A673 (cell line): ENCODE measurements around the gene SNCB. TPM values are rescaled to one million over a fixed set of nuclear protein-coding genes. Genes with fewer than 3 reads are reported as not detected.

Source experiments
- BruUV-seq: library from RNA; stranded (reverse); fragments of 400-500 nt; replicated peaks from 2 replicates; lab custom pipeline; 2021; lab: Mats Ljungman, UMichigan
- CTCF ChIA-PET: fragments of 300-600 bp; sonication (Branson Sonifier 250); formaldehyde crosslinking; loops from one replicate; lab custom pipeline; 2022; ENCODE audit warnings: antibody characterized with exemption; lab: Charles Lee
- POLR2A ChIA-PET: fragments of 300-600 bp; sonication (Branson Sonifier 250); formaldehyde crosslinking; loops from one replicate; lab custom pipeline; 2022; ENCODE audit warnings: antibody characterized with exemption; ENCODE audit not compliant: low non-redundant PET; lab: Charles Lee
- DNase-seq: peaks from one replicate; pipeline ENCODE4 v3.0.0-alpha.2; 2015; ENCODE audit warnings: low spot score
- H3K27ac ChIP-seq: fragments of 200-600 bp; sonication (generic); 2 replicates; pipeline ENCODE4 v1.5.1; 2016; ENCODE audit warnings: mixed run types, low read depth, mild to moderate bottlenecking, mixed read lengths, antibody characterized with exemption, low read length; ENCODE audit not compliant: poor library complexity, severe bottlenecking
- H3K27me3 ChIP-seq: fragments of 200-600 bp; sonication (generic); replicated peaks from 2 replicates; pipeline ENCODE4 v1.6.1; 2017; ENCODE audit warnings: mixed run types, low read depth, mild to moderate bottlenecking, mixed read lengths, antibody characterized with exemption, low read length; ENCODE audit not compliant: insufficient read depth, poor library complexity
- H3K36me3 ChIP-seq: fragments of 200-600 bp; sonication (generic); 2 replicates; pipeline ENCODE4 v1.6.1; 2016; ENCODE audit warnings: mixed run types, mild to moderate bottlenecking, mixed read lengths, antibody characterized with exemption, low read length; ENCODE audit not compliant: insufficient read depth, poor library complexity, severe bottlenecking
- H3K4me1 ChIP-seq: fragments of 200-600 bp; sonication (generic); 2 replicates; pipeline ENCODE4 v1.6.1; 2017; ENCODE audit warnings: mixed run types, mild to moderate bottlenecking, mixed read lengths, antibody characterized with exemption, low read length; ENCODE audit not compliant: insufficient read depth, poor library complexity, severe bottlenecking
- H3K4me3 ChIP-seq: fragments of 200-600 bp; sonication (generic); 2 replicates; pipeline ENCODE4 v1.5.1; 2016; ENCODE audit warnings: low read depth, mixed run types, mild to moderate bottlenecking, mixed read lengths, low read length; ENCODE audit not compliant: poor library complexity, severe bottlenecking
- H3K9me3 ChIP-seq: fragments of 200-600 bp; sonication (generic); 2 replicates; pipeline ENCODE4 v1.6.1; 2016; ENCODE audit warnings: mixed run types, low read depth, mild to moderate bottlenecking, mixed read lengths, antibody characterized with exemption, low read length; ENCODE audit not compliant: poor library complexity, severe bottlenecking
- EZH2 ChIP-seq: fragments of 200-600 bp; sonication (generic); IDR thresholded peaks from 2 replicates; pipeline ENCODE4 v1.6.1; 2017; ENCODE audit warnings: borderline replicate concordance, low read depth, mild to moderate bottlenecking, mixed read lengths, antibody characterized with exemption, low read length; ENCODE audit not compliant: poor library complexity, severe bottlenecking
- intact Hi-C: fragments of 100-400 bp; cut with micrococcal nuclease; formaldehyde crosslinking; loops from one replicate; pipeline ENCODE4 v1.10.0; 2022; ENCODE audit not compliant: unreplicated experiment
- total RNA-seq: library from RNA; stranded (reverse); gene quantifications from 2 replicates; pipeline ENCODE4 v1.2.3, GENCODE V29; 2021
- TF ChIP-seq, protein P1 (sequence below): fragments of 300-800, 200-600 bp; sonication (generic); conservative IDR thresholded peaks from 2 replicates; pipeline ENCODE4 v1.5.1; 2017; ENCODE audit warnings: low read depth, mild to moderate bottlenecking, antibody characterized with exemption, low read length, moderate library complexity, mixed read lengths

The SNCB gene
- total RNA-seq, 1 experiment from 2014 or later, result not detected

DNA sequence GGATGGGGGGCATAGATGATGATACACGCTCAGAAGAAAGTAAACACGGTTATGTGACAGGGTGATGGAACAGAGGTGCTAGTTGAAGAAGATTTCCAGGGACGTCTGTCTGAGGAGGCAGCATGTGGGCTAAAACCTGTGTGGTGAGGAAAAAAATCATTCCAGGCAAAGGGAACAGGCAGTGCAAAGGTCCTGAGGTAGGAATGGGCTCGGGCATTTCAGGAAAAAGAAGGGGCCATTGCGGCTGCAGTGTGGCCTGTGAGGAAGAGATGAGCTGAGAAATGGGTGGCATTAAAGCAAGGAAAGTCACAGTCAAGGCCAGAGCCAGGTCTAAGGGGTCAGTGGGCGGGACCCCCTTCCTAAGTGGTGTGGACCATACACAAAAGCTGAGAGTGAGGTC is 35.2 kb upstream of the SNCB start:
- ChIA-PET CTCF (interaction anchor here (0.6 kb wide), 1 partner anchor 11 kb away, joined by 3 read pairs; no protein-coding TSS in a partner anchor), POLR2A (no interaction called here)
- Histone ChIP-seq H3K4me1 (no peaks in the 10 kb centered on the region), H3K27ac (no peak overlapping the region), H3K27me3 (no peaks in the 10 kb centered on the region), H3K9me3 (no peaks in the 10 kb centered on the region), H3K36me3 (no peaks in the 10 kb centered on the region), H3K4me3 (no peak overlapping the region)
- intact Hi-C loops, result no loop called here
- BruUV-seq, result no TSS peak
- no peak for TF ChIP-seq EZH2
- TF ChIP-seq, protein P1, sequence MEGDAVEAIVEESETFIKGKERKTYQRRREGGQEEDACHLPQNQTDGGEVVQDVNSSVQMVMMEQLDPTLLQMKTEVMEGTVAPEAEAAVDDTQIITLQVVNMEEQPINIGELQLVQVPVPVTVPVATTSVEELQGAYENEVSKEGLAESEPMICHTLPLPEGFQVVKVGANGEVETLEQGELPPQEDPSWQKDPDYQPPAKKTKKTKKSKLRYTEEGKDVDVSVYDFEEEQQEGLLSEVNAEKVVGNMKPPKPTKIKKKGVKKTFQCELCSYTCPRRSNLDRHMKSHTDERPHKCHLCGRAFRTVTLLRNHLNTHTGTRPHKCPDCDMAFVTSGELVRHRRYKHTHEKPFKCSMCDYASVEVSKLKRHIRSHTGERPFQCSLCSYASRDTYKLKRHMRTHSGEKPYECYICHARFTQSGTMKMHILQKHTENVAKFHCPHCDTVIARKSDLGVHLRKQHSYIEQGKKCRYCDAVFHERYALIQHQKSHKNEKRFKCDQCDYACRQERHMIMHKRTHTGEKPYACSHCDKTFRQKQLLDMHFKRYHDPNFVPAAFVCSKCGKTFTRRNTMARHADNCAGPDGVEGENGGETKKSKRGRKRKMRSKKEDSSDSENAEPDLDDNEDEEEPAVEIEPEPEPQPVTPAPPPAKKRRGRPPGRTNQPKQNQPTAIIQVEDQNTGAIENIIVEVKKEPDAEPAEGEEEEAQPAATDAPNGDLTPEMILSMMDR, result no peak
- no peak for DNase-seq

DNA sequence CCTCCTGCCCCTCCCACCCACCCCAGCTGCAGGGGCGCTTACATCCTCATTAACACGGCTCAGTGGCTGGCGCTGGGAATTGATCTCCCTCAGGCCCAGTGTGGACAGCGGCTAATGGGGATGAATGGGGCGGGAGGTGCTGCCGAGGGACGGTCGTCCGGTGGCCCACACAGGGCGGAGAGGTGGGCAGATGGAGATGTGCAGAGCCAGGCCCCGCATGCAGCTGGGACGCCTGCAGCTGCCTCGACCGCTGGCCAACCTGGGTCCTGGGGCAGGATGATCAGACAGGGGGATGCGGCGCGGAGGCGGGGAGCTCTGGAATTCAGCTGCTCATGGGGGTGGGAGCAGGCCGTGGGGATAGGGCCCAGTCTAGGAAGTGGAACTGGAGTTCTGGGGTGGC is 34.6 kb upstream of the SNCB start:
- CTCF ChIA-PET, result no interaction called here
- H3K4me1 ChIP-seq, result no peaks in the 10 kb centered on the region
- H3K27ac ChIP-seq, result no peak overlapping the region
- BruUV-seq, result no TSS peak
- TF ChIP-seq, protein P1, result no peak
- no peak for TF ChIP-seq EZH2
- POLR2A ChIA-PET, result no interaction called here
- H3K27me3 ChIP-seq, result no peaks in the 10 kb centered on the region
- intact Hi-C loops, result no loop called here
- no peak for DNase-seq
- H3K4me3 ChIP-seq, result no peak overlapping the region
- no peaks in the 10 kb centered on the region for H3K36me3 ChIP-seq
- no peaks in the 10 kb centered on the region for H3K9me3 ChIP-seq

DNA sequence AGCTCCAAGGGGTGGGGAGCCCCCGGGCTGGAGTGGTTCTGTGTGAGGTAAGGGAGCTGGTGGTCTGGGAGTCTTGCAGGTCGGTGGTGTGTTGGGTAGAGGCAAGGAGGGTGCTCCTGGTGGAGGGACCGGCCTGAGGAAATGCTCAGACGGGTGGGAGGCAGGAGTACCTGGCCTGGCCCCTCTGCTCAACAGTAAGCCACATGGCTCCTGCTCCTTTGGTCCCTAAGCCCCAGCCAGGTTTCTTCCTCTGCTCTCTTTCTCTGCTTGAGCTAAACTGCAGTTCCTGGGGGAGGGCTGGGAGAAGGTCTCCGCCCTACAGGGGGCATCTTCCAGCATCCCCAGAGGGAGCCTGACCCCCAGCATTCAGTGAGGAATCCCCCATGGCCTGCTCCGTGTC is 34.1 kb upstream of the SNCB start:
- Histone ChIP-seq H3K36me3 (no peaks in the 10 kb centered on the region), H3K27ac (no peak overlapping the region), H3K27me3 (no peaks in the 10 kb centered on the region), H3K9me3 (no peaks in the 10 kb centered on the region), H3K4me1 (no peaks in the 10 kb centered on the region), H3K4me3 (no peak overlapping the region)
- no TSS peak for BruUV-seq
- intact Hi-C loops, result no loop called here
- ChIA-PET POLR2A (no interaction called here), CTCF (no interaction called here)
- no peak for DNase-seq
- TF ChIP-seq, protein P1, result no peak
- TF ChIP-seq EZH2, result no peak
